ENCODE results near the gene ANK2.

GRCh38 chr4:113303315-113303714 is 253.9 kb downstream of the ANK2 start:
- TF ChIP-seq CTCF (IDR thresholded peaks at IDR 0.05) (no peak), EZH2 (IDR thresholded peaks at IDR 0.05) (no peak), EZH2phosphoT487 (IDR thresholded peaks at IDR 0.05) (no peak)
